K562 (cell line): ENCODE measurements around the gene CEP192. TPM values are rescaled to one million over a fixed set of nuclear protein-coding genes. Genes with fewer than 3 reads are reported as not detected.

Experiments
- ATAC-seq: fragments of 200-7000 bp; cut with Tn5 transposase; 3 replicates; pipeline ENCODE4 v1.9.1; 2020; ENCODE audit warnings: moderate library complexity
- BruUV-seq: library from RNA; stranded (reverse); fragments of 400-500 nt; replicated peaks from 2 replicates; lab custom pipeline; 2021; lab: Mats Ljungman, UMichigan
- CTCF ChIA-PET: fragments of 300-600 bp; formaldehyde crosslinking; extraction: SDS; loops from one replicate; lab custom pipeline; 2021; ENCODE audit warnings: low intra/inter-chr PET ratio; lab: Yijun Ruan, JAX
- POLR2A ChIA-PET: fragments of 300-600, 350-650 bp; sonication (Branson Sonifier 250); formaldehyde crosslinking; extraction: SDS; loops from one replicate; lab custom pipeline; 2021; ENCODE audit warnings: antibody characterized with exemption, inconsistent platforms; lab: Yijun Ruan, JAX
- DNase-seq, 4 experiments: peaks; one replicate each; pipeline versions ENCODE4 v3.0.0 to v3.0.0-alpha.2; 2011 to 2018; ENCODE audit warnings: low spot score in 3 of 4, mixed read lengths in 3 of 4; ENCODE audit errors: extremely low read depth in 1 of 4
- FAIRE-seq: peaks from 2 replicates; lab custom pipeline; 2011; peaks lifted over from hg19 to GRCh38; lab: Jason Lieb, UNC
- H2AFZ ChIP-seq: 2 replicates; pipeline ENCODE4 v1.6.0; 2011; ENCODE audit warnings: low read depth, low read length, control low read depth, inconsistent platforms
- H3K27ac ChIP-seq: fragments of 200-600 bp; 3 replicates; pipeline ENCODE4 v1.8.0; 2011; ENCODE audit warnings: low read depth, mild to moderate bottlenecking, control low read depth, inconsistent platforms, low read length, moderate library complexity, mixed read lengths; ENCODE audit errors: extremely low read depth
- H3K27me3 ChIP-seq, 2 experiments: fragments of 300-600 bp in 1 of 2; 2 replicates in 1 of 2; 3 replicates in 1 of 2; pipeline versions ENCODE4 v1.6.0 to v1.8.0; 2011; ENCODE audit warnings: inconsistent platforms in 2 of 2, low read length in 2 of 2, mild to moderate bottlenecking in 1 of 2, mixed read lengths in 1 of 2, moderate library complexity in 1 of 2; ENCODE audit not compliant: control insufficient read depth in 2 of 2, insufficient read depth in 2 of 2
- H3K36me3 ChIP-seq: fragments of 300-600 bp; 3 replicates; pipeline ENCODE4 v1.8.0; 2011; ENCODE audit warnings: mild to moderate bottlenecking, low read length, inconsistent platforms; ENCODE audit not compliant: control insufficient read depth, insufficient read depth
- H3K4me1 ChIP-seq, 2 experiments: fragments of 200-600 bp in 1 of 2; replicated peaks in 1 of 2; 2 replicates in 1 of 2; 3 replicates in 1 of 2; pipeline versions ENCODE4 v1.5.1 to v1.8.0; 2011; ENCODE audit warnings: inconsistent platforms in 2 of 2, low read length in 2 of 2, mild to moderate bottlenecking in 1 of 2, mixed read lengths in 1 of 2, moderate library complexity in 1 of 2; ENCODE audit not compliant: control insufficient read depth in 2 of 2, insufficient read depth in 2 of 2
- H3K4me2 ChIP-seq: 2 replicates; pipeline ENCODE4 v1.6.1; 2011; ENCODE audit warnings: low read length, control low read depth, inconsistent platforms, mixed read lengths; ENCODE audit not compliant: insufficient read depth
- H3K4me3 ChIP-seq: fragments of 200-600 bp; sonication (generic), shearing (Covaris generic); 2 replicates; pipeline ENCODE4 v1.5.1; 2016; ENCODE audit warnings: control low read depth, inconsistent platforms
- H3K79me2 ChIP-seq: fragments of 200-600 bp; 3 replicates; pipeline ENCODE4 v1.8.0; 2011; ENCODE audit warnings: low read length, inconsistent platforms; ENCODE audit not compliant: control insufficient read depth, insufficient read depth
- H3K9ac ChIP-seq, 2 experiments: 2 replicates each; pipeline versions ENCODE4 v1.6.0 to v1.6.1; 2011; ENCODE audit warnings: low read depth in 2 of 2, low read length in 2 of 2, control low read depth in 1 of 2, inconsistent platforms in 1 of 2, mild to moderate bottlenecking in 1 of 2, mixed read lengths in 1 of 2; ENCODE audit not compliant: insufficient read depth in 1 of 2
- H3K9me1 ChIP-seq: one replicate; pipeline ENCODE4 v1.6.0; 2011; ENCODE audit warnings: inconsistent platforms, mild to moderate bottlenecking, low read length, moderate library complexity; ENCODE audit not compliant: control insufficient read depth, insufficient read depth
- H3K9me3 ChIP-seq: replicated peaks from 2 replicates; pipeline ENCODE4 v1.5.1; 2011; ENCODE audit warnings: low read depth, low read length, inconsistent platforms; ENCODE audit not compliant: control insufficient read depth, insufficient read depth
- H4K20me1 ChIP-seq: replicated peaks from 2 replicates; pipeline ENCODE4 v1.6.1; 2011; ENCODE audit warnings: low read length, inconsistent platforms, mixed read lengths; ENCODE audit not compliant: control insufficient read depth, insufficient read depth
- ARHGAP35 ChIP-seq: fragments of 450-650 bp; IDR thresholded peaks from 2 replicates; pipeline ENCODE4 v1.6.1; 2018; ENCODE audit not compliant: partially characterized antibody
- CC2D1A ChIP-seq: fragments of 450-650 bp; IDR thresholded peaks from 2 replicates; pipeline ENCODE4 v1.6.1; 2017; ENCODE audit warnings: mild to moderate bottlenecking
- CHD2 ChIP-seq: IDR thresholded peaks from 2 replicates; pipeline ENCODE4 v1.6.1; 2011; ENCODE audit warnings: low read depth, low read length
- EP400 ChIP-seq: fragments of 450-650 bp; IDR thresholded peaks from 2 replicates; pipeline ENCODE4 v1.6.1; 2017; ENCODE audit warnings: antibody characterized with exemption, mild to moderate bottlenecking, moderate library complexity
- L3MBTL2 ChIP-seq: fragments of 450-650 bp; IDR thresholded peaks from 2 replicates; pipeline ENCODE4 v1.6.1; 2016; ENCODE audit warnings: mild to moderate bottlenecking, moderate library complexity
- LARP7 ChIP-seq: fragments of 450-650 bp; IDR thresholded peaks from 2 replicates; pipeline ENCODE4 v1.6.1; 2016
- MCM3 ChIP-seq: fragments of 450-650 bp; IDR thresholded peaks from 2 replicates; pipeline ENCODE4 v1.6.1; 2016
- NCOA1 ChIP-seq: fragments of 450-650 bp; IDR thresholded peaks from 2 replicates; pipeline ENCODE4 v1.6.1; 2016; ENCODE audit warnings: low read depth
- NFRKB ChIP-seq: fragments of 450-650 bp; IDR thresholded peaks from 2 replicates; pipeline ENCODE4 v1.6.1; 2016; ENCODE audit warnings: low read depth
- NFYB ChIP-seq: IDR thresholded peaks from 2 replicates; pipeline ENCODE4 v1.6.1; 2011; ENCODE audit warnings: mild to moderate bottlenecking, moderate library complexity; ENCODE audit not compliant: insufficient read length; ENCODE audit errors: extremely low read depth
- PHB2 ChIP-seq: fragments of 450-650 bp; IDR thresholded peaks from 2 replicates; pipeline ENCODE4 v1.6.1; 2017; ENCODE audit warnings: low read depth
- POLR2H ChIP-seq: IDR thresholded peaks from 2 replicates; pipeline ENCODE4 v1.6.1; 2016; ENCODE audit warnings: missing genetic modification characterization, low read depth, mild to moderate bottlenecking, control low read depth, missing compliant biosample characterization, moderate library complexity
- RBM25 ChIP-seq: fragments of 200-400 bp; formaldehyde crosslinking; IDR thresholded peaks from 2 replicates; pipeline ENCODE4 v1.6.1; 2018; ENCODE audit warnings: low read length, low read depth, moderate library complexity; ENCODE audit not compliant: severe bottlenecking
- TGIF2 ChIP-seq: sonication (generic); formaldehyde crosslinking; IDR thresholded peaks from 2 replicates; pipeline ENCODE4 v1.8.1; 2022; ENCODE audit warnings: mild to moderate bottlenecking, missing genetic modification reagents, moderate library complexity
- YY1 ChIP-seq, 3 experiments: IDR thresholded peaks; 2 replicates each; pipeline ENCODE4 v1.6.1; 2011; ENCODE audit warnings: low read length in 2 of 3, mild to moderate bottlenecking in 2 of 3, moderate library complexity in 2 of 3, borderline replicate concordance in 1 of 3, control low read depth in 1 of 3, low read depth in 1 of 3; ENCODE audit not compliant: insufficient read depth in 3 of 3, insufficient replicate concordance in 2 of 3, control insufficient read depth in 1 of 3, insufficient read length in 1 of 3; ENCODE audit errors: extremely low read depth in 1 of 3
- ZBTB7A ChIP-seq: IDR thresholded peaks from 2 replicates; pipeline ENCODE4 v1.6.1; 2011; ENCODE audit warnings: low read depth, mild to moderate bottlenecking, low read length, moderate library complexity, borderline replicate concordance; ENCODE audit not compliant: control insufficient read depth
- ZC3H8 ChIP-seq: fragments of 450-650 bp; IDR thresholded peaks from 2 replicates; pipeline ENCODE4 v1.6.1; 2017
- ZNF184 ChIP-seq: sonication (generic); formaldehyde crosslinking; IDR thresholded peaks from 2 replicates; pipeline ENCODE4 v1.5.0; 2020; ENCODE audit warnings: missing genetic modification reagents
- ZNF23 ChIP-seq: fragments of 250-450 bp; sonication (Bioruptor Pico); IDR thresholded peaks from 2 replicates; pipeline ENCODE4 v1.4.0; 2020; ENCODE audit warnings: mild to moderate bottlenecking
- ZNF76 ChIP-seq: fragments of 250-450 bp; sonication (Bioruptor Pico); IDR thresholded peaks from 2 replicates; pipeline ENCODE4 v1.4.0; 2020; ENCODE audit warnings: mild to moderate bottlenecking, moderate library complexity, borderline replicate concordance
- ZNF766 ChIP-seq: fragments of 200-800 bp; sonication (Bioruptor generic); conservative IDR thresholded peaks from 2 replicates; pipeline ENCODE4 v1.6.1; 2016; ENCODE audit warnings: missing genetic modification characterization, missing compliant biosample characterization
- WGBS: fragments of 100-300 bp; shearing (Covaris generic); methylation state at CpG from one replicate; pipeline ENCODE4 v1.1.6; 2016; ENCODE audit warnings: low coverage, mixed read lengths; ENCODE audit not compliant: insufficient coverage; ENCODE audit errors: missing lambda C conversion rate; 5-methylcytosine and 5-hydroxymethylcytosine counted together
- in situ Hi-C: fragments of 300-500 bp; cut with MboI; formaldehyde crosslinking; loops from 4 replicates; pipeline ENCODE4 v1.15.0; 2018; ENCODE audit warnings: inconsistent platforms, mixed read lengths
- intact Hi-C: fragments of 100-400 bp; cut with micrococcal nuclease; formaldehyde crosslinking; loops from 2 replicates; pipeline ENCODE4 v1.14.2; 2022
- polyA plus RNA-seq, 8 experiments: library from polyadenylated mRNA; depleted of rRNA in 4 of 8; stranded (reverse) in 5 of 8; unstranded in 3 of 8; fragments of >200 nt; fragmentation: Nextera tagmentation in 2 of 8; fragmentation: Illumina TruSeq in 1 of 8; extraction: Ambion mirVana in 2 of 8; extraction: Trizol in 1 of 8; gene quantifications; 2 replicates each; pipeline versions ENCODE4 v1.2.1 to v1.2.3, GENCODE V29; 2011 to 2014; ENCODE audit warnings: inconsistent platforms in 1 of 8, missing spikeins in 1 of 8
- total RNA-seq, 7 experiments: library from RNA; depleted of rRNA in 6 of 7; stranded (reverse); fragments of >200 nt in 6 of 7; fragmentation: Illumina TruSeq in 2 of 7; extraction: Trizol in 2 of 7; gene quantifications; 2 replicates each; pipeline versions ENCODE4 v1.2.1 to v1.2.3, GENCODE V29; 2011 to 2021; ENCODE audit warnings: low replicate concordance in 1 of 7
- TF ChIP-seq, protein P1 (sequence below): fragments of 250-450 bp; sonication (Bioruptor Pico); IDR thresholded peaks from 2 replicates; pipeline ENCODE4 v1.5.0; 2020; ENCODE audit warnings: mild to moderate bottlenecking, borderline replicate concordance

CEP192 gene
- total and polyA plus RNA-seq, 9 of the 15 experiments (the other 6 are each of a cell fraction or from before 2014, with no cell fraction given), result 14.4 to 54.4 (median 35.8) TPM

DNA sequence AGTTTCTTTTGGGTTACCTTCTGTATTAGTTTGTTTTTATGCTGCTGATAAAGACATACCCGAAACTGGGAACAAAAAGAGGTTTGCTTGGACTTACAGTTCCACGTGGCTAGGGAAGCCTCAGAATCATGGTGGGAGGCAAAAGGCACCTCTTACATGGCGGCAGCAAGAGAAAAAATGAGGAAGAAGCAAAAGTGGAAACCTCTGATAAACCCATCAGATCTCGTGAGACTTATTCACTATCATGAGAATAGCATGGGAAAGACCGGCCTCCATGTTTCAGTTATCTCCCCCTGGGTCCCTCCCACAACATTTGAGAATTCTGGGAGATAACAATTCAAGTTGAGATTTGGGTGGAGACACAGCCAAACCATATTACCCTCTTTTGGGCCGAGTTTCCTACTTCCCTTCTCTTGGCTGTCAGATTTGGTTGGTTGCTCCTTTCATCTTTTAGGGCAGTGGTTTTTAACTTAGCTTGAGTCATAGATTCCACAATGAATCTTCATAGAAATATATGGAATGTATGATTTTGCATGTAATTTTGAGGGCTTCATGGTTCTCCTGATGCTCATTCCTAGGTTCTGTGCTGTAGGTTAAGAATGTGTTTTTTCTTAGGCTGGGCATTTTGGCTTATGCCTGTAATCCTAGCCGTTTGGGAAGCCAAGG is 44.2 kb downstream of the CEP192 start:
- POLR2A ChIA-PET, result interaction anchor here (1.0 kb wide), 1 partner anchor 27 kb away, joined by 4 read pairs; no protein-coding TSS in a partner anchor
- in situ Hi-C loops, result loop anchor here (10.0 kb wide), 1 partner anchor 1131 kb away; the partner anchor contains the start of gene MPPE1
- BruUV-seq, result no TSS peak
- TF ChIP-seq LARP7 (no peak), TGIF2 (CRISPR knock-in tag) (no peak), NFYB (no peak), ZNF76 (CRISPR knock-in tag) (no peak), YY1 (IDR thresholded peaks at IDR 0.05; ENCODE audit: borderline replicate concordance in 1 of 3, control insufficient read depth in 1 of 3, extremely low read depth in 1 of 3, insufficient read depth in 3 of 3, insufficient read length in 1 of 3, insufficient replicate concordance in 2 of 3, low read depth in 1 of 3, low read length in 2 of 3) (peak in 1 of 3 experiments; percentile 45), POLR2H (0 out of 2 replicates have a peak, but pooled peaks have one; percentile 22), L3MBTL2 (peak; percentile 27; the same call in 1 of the 2 replicates), ZC3H8 (no peak), EP400 (peak; percentile 36; the same call in 1 of the 2 replicates), ARHGAP35 (no peak), ZNF766 (peak; percentile 87), NFRKB (no peak), CHD2 (peak; percentile 65; the same call in 1 of the 2 replicates), ZNF23 (CRISPR knock-in tag) (no peak), CC2D1A (no peak; the same call in 1 of the 2 replicates), PHB2 (no peak), ZNF184 (CRISPR knock-in tag) (no peak), ZBTB7A (no peak), RBM25 (no peak), MCM3 (no peak), NCOA1 (no peak)
- TF ChIP-seq, protein P1, sequence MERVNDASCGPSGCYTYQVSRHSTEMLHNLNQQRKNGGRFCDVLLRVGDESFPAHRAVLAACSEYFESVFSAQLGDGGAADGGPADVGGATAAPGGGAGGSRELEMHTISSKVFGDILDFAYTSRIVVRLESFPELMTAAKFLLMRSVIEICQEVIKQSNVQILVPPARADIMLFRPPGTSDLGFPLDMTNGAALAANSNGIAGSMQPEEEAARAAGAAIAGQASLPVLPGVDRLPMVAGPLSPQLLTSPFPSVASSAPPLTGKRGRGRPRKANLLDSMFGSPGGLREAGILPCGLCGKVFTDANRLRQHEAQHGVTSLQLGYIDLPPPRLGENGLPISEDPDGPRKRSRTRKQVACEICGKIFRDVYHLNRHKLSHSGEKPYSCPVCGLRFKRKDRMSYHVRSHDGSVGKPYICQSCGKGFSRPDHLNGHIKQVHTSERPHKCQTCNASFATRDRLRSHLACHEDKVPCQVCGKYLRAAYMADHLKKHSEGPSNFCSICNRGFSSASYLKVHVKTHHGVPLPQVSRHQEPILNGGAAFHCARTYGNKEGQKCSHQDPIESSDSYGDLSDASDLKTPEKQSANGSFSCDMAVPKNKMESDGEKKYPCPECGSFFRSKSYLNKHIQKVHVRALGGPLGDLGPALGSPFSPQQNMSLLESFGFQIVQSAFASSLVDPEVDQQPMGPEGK (CRISPR knock-in tag), result no peak

More for the DNA sequence above, 44.2 kb downstream of the CEP192 start:
- Histone ChIP-seq H3K9me1 (no peaks in the 10 kb centered on the region), H3K36me3 (peaks cover 82% of the 10 kb centered on the region), H3K27me3 (no peaks in the 10 kb centered on the region), H3K79me2 (peaks cover 4% of the 10 kb centered on the region; the same call in 1 of the 3 replicates), H3K4me2 (no peak overlapping the region), H3K9me3 (no peaks in the 10 kb centered on the region; the same call in 1 of the 2 replicates), H3K9ac (no peak overlapping the region), H3K4me3 (no peak overlapping the region), H3K4me1 (peaks cover 0 to 3% of the 10 kb centered on the region in 2 experiments; a peak in 1 of 5 replicates), H4K20me1 (no peaks in the 10 kb centered on the region), H2AFZ (no peak overlapping the region), H3K27ac (0 out of 3 replicates have a peak overlapping the region, but pooled peaks have one; percentile 22)
- FAIRE-seq (peak; percentile 15), DNase-seq (peak in 1 of 4 experiments; percentile 20), ATAC-seq (0 out of 3 replicates have a peak, but pooled peaks have one; percentile 43)
- intact Hi-C loops, result no loop called here
- CTCF ChIA-PET, result no interaction called here
- WGBS, result 48% methylated on average over 7 of the region's 7 CpGs
